HG03575 (cell line): ENCODE results near the gene RAB15.

Source experiments
- ATAC-seq: cut with Tn5 transposase; IDR thresholded peaks from one replicate; pipeline ENCODE4 v1.9.1; 2021; ENCODE audit not compliant: unreplicated experiment, insufficient number of reproducible peaks, low FRiP score; ENCODE audit errors: extremely low read depth

RAB15 gene

GRCh38 chr14:64992328-64992885 lies 20.3 kb upstream of the RAB15 start:
- no peak for ATAC-seq

GRCh38 chr14:64990939-64991338 lies 18.8 kb upstream of the RAB15 start:
- no peak for ATAC-seq

- ATAC-seq = no peak
Measured at GRCh38 chr14:64990296-64990695, 18.2 kb upstream of the RAB15 start.

GRCh38 chr14:64987438-64987767 lies 15.3 kb upstream of the RAB15 start:
- ATAC-seq = no peak

GRCh38 chr14:64986648-64987437 lies 14.7 kb upstream of the RAB15 start, which contains the start of gene FNTB:
TSS of gene FNTB (plus strand) at chr14:64986895. CDS start at chr14:64986954, 59 bp downstream.
- ATAC-seq = peak; percentile 61

GRCh38 chr14:64983439-64984310 lies 11.5 kb upstream of the RAB15 start:
- no peak for ATAC-seq

- no peak for ATAC-seq
Measured at GRCh38 chr14:64979336-64980074, 7.4 kb upstream of the RAB15 start.

GRCh38 chr14:64974563-64974962 lies 2.4 kb upstream of the RAB15 start:
- ATAC-seq = no peak

- ATAC-seq = no peak
Measured at GRCh38 chr14:64973826-64974225, 1.7 kb upstream of the RAB15 start.

GRCh38 chr14:64973026-64973442 lies 898 bp upstream of the RAB15 start:
- no peak for ATAC-seq

- no peak for ATAC-seq
Measured at GRCh38 chr14:64971491-64971942, 619 bp downstream of the RAB15 start.

- no peak for ATAC-seq
Measured at GRCh38 chr14:64970776-64971477, 1.2 kb downstream of the RAB15 start.

GRCh38 chr14:64970041-64970440 lies 2.1 kb downstream of the RAB15 start:
- no peak for ATAC-seq

- no peak for ATAC-seq
Measured at GRCh38 chr14:64968651-64969050, 3.5 kb downstream of the RAB15 start.

- no peak for ATAC-seq
Measured at GRCh38 chr14:64968167-64968566, 4.0 kb downstream of the RAB15 start.

GRCh38 chr14:64966976-64967375 lies 5.2 kb downstream of the RAB15 start:
- no peak for ATAC-seq

GRCh38 chr14:64965356-64966000 lies 6.7 kb downstream of the RAB15 start:
- no peak for ATAC-seq

GRCh38 chr14:64963611-64964010 lies 8.5 kb downstream of the RAB15 start:
- no peak for ATAC-seq
